IMR-90 (cell line): ENCODE results near the gene KLHL33. TPM values are rescaled to one million over a fixed set of nuclear protein-coding genes. Genes with fewer than 3 reads are reported as not detected.

Source experiments
- ATAC-seq: fragments of 200-7000 bp; cut with Tn5 transposase; 2 replicates; pipeline ENCODE4 v1.9.1; 2020; ENCODE audit warnings: low read depth, mild to moderate bottlenecking, moderate library complexity
- BruUV-seq: library from RNA; stranded (reverse); fragments of 400-500 nt; replicated peaks from 2 replicates; lab custom pipeline; 2021; lab: Mats Ljungman, UMichigan
- CTCF ChIA-PET: fragments of 300-600 bp; formaldehyde crosslinking; extraction: SDS; loops from one replicate; lab custom pipeline; 2021; ENCODE audit warnings: antibody characterized with exemption; lab: Yijun Ruan, JAX
- POLR2A ChIA-PET: fragments of 300-600 bp; sonication (Branson Sonifier 250); formaldehyde crosslinking; loops from one replicate; lab custom pipeline; 2022; ENCODE audit warnings: antibody characterized with exemption; ENCODE audit not compliant: unreplicated experiment; lab: Charles Lee
- DNase-seq: peaks from one replicate; pipeline ENCODE4 v3.0.0; 2013
- H2AFZ ChIP-seq: replicated peaks from 2 replicates; pipeline ENCODE3; 2013; ENCODE audit warnings: low read length, mild to moderate bottlenecking; ENCODE audit not compliant: poor library complexity
- H2AK5ac ChIP-seq: 2 replicates; pipeline ENCODE4 v1.6.1; 2013; ENCODE audit warnings: low read depth, low read length, inconsistent platforms
- H2AK9ac ChIP-seq: replicated peaks from 2 replicates; pipeline ENCODE3; 2013; ENCODE audit warnings: mild to moderate bottlenecking, low read depth, low read length, moderate library complexity; ENCODE audit not compliant: poor library complexity
- H2BK120ac ChIP-seq: 2 replicates; pipeline ENCODE4 v1.6.1; 2013; ENCODE audit warnings: low read depth, low read length, inconsistent platforms
- H2BK15ac ChIP-seq: 3 replicates; pipeline ENCODE4 v1.6.1; 2013; ENCODE audit warnings: low read depth, low read length, inconsistent platforms
- H2BK20ac ChIP-seq: 2 replicates; pipeline ENCODE4 v1.6.1; 2013; ENCODE audit warnings: low read depth, mild to moderate bottlenecking, inconsistent platforms, low read length, moderate library complexity
- H2BK5ac ChIP-seq: 2 replicates; pipeline ENCODE4 v1.6.1; 2013; ENCODE audit warnings: mild to moderate bottlenecking, low read depth, low read length, inconsistent platforms; ENCODE audit not compliant: poor library complexity, severe bottlenecking
- H3K14ac ChIP-seq: replicated peaks from 2 replicates; pipeline ENCODE4 v1.6.1; 2013; ENCODE audit warnings: low read depth, low read length, inconsistent platforms
- H3K18ac ChIP-seq: 2 replicates; pipeline ENCODE4 v1.6.1; 2013; ENCODE audit warnings: low read depth, low read length, control low read depth
- H3K23ac ChIP-seq: 2 replicates; pipeline ENCODE4 v1.6.1; 2013; ENCODE audit warnings: low read depth, low read length, inconsistent platforms
- H3K27ac ChIP-seq: 2 replicates; pipeline ENCODE4 v1.5.1; 2013; ENCODE audit warnings: mild to moderate bottlenecking, control low read depth, low read length; ENCODE audit not compliant: insufficient read depth
- H3K27me3 ChIP-seq: 2 replicates; pipeline ENCODE4 v1.6.1; 2013; ENCODE audit warnings: low read length; ENCODE audit not compliant: control insufficient read depth, insufficient read depth
- H3K36me3 ChIP-seq: 2 replicates; pipeline ENCODE4 v1.6.1; 2013; ENCODE audit warnings: low read length, mixed read lengths; ENCODE audit not compliant: control insufficient read depth, insufficient read depth
- H3K4ac ChIP-seq: 2 replicates; pipeline ENCODE4 v1.6.1; 2013; ENCODE audit warnings: low read depth, low read length, inconsistent platforms
- H3K4me1 ChIP-seq: 2 replicates; pipeline ENCODE4 v1.6.1; 2013; ENCODE audit warnings: low read length, mixed read lengths; ENCODE audit not compliant: control insufficient read depth, insufficient read depth
- H3K4me2 ChIP-seq: 2 replicates; pipeline ENCODE4 v1.6.1; 2013; ENCODE audit warnings: low read depth, mild to moderate bottlenecking, control low read depth, low read length, moderate library complexity
- H3K4me3 ChIP-seq: 2 replicates; pipeline ENCODE4 v1.5.1; 2013; ENCODE audit warnings: low read depth, mild to moderate bottlenecking, control low read depth, low read length, moderate library complexity; ENCODE audit not compliant: insufficient read depth
- H3K56ac ChIP-seq: 2 replicates; pipeline ENCODE4 v1.6.1; 2013; ENCODE audit warnings: low read length, inconsistent platforms; ENCODE audit not compliant: insufficient read depth; ENCODE audit errors: extremely low read depth
- H3K79me1 ChIP-seq, 2 experiments: 2 replicates each; pipeline ENCODE4 v1.6.1; 2013; ENCODE audit warnings: low read length in 2 of 2, inconsistent platforms in 1 of 2, low read depth in 1 of 2
- H3K9ac ChIP-seq: 2 replicates; pipeline ENCODE4 v1.6.1; 2013; ENCODE audit warnings: low read depth, low read length, control low read depth
- H3K9me1 ChIP-seq: 2 replicates; pipeline ENCODE4 v1.6.1; 2013; ENCODE audit warnings: low read length, inconsistent platforms; ENCODE audit not compliant: insufficient read depth
- H3K9me3 ChIP-seq: 2 replicates; pipeline ENCODE4 v1.6.1; 2013; ENCODE audit warnings: low read length; ENCODE audit not compliant: control insufficient read depth, insufficient read depth
- H4K20me1 ChIP-seq: 2 replicates; pipeline ENCODE4 v1.6.1; 2013; ENCODE audit warnings: low read length, inconsistent platforms; ENCODE audit not compliant: insufficient read depth
- H4K5ac ChIP-seq: 2 replicates; pipeline ENCODE4 v1.6.1; 2013; ENCODE audit warnings: mild to moderate bottlenecking, low read depth, low read length, control low read depth
- H4K8ac ChIP-seq, 2 experiments: 2 replicates each; pipeline ENCODE4 v1.6.1; 2013; ENCODE audit warnings: low read depth in 2 of 2, low read length in 2 of 2, control low read depth in 1 of 2, inconsistent platforms in 1 of 2
- H4K91ac ChIP-seq: 2 replicates; pipeline ENCODE4 v1.6.1; 2013; ENCODE audit warnings: low read depth, low read length, inconsistent platforms; ENCODE audit not compliant: insufficient read depth
- WGBS, 2 experiments: methylation state at CpG; one replicate each; pipeline versions ENCODE4 v1.1.5 to v1.1.7; 2013; ENCODE audit warnings: missing lambda C conversion rate in 2 of 2; ENCODE audit not compliant: insufficient read length in 1 of 2; ENCODE audit errors: extremely low coverage in 2 of 2; 5-methylcytosine and 5-hydroxymethylcytosine counted together
- dilution Hi-C: fragments of 300-500 bp; cut with HindIII; formaldehyde crosslinking; loops from one replicate; pipeline ENCODE4 v1.14.3; 2018; ENCODE audit warnings: low sequenced_read_pairs; ENCODE audit not compliant: unreplicated experiment
- in situ Hi-C: fragments of 300-500 bp; cut with MboI; formaldehyde crosslinking; loops from 3 replicates; pipeline ENCODE4 v1.14.3; 2019; ENCODE audit warnings: low sequenced_read_pairs, inconsistent platforms, mixed read lengths
- intact Hi-C: fragments of 100-400 bp; cut with micrococcal nuclease; formaldehyde crosslinking; loops from 2 replicates; pipeline ENCODE4 v1.10.0; 2022
- polyA plus RNA-seq, 3 experiments: library from polyadenylated mRNA; depleted of rRNA; stranded (reverse); fragments of >200 nt; gene quantifications; 2 replicates each; pipeline ENCODE4 v1.2.3, GENCODE V29; 2012; ENCODE audit warnings: low replicate concordance in 1 of 3
- total RNA-seq: library from RNA; depleted of rRNA; stranded (reverse); fragments of >200 nt; gene quantifications from 2 replicates; pipeline ENCODE4 v1.2.3, GENCODE V29; 2012
- TF ChIP-seq, protein P1 (sequence below): fragments of 150-350 bp; IDR thresholded peaks from 2 replicates; pipeline ENCODE4 v1.6.1; 2017; ENCODE audit warnings: mild to moderate bottlenecking, antibody characterized with exemption, low read length, low read depth

Gene KLHL33
- total and polyA plus RNA-seq, 2 of the 4 experiments (the other 2 are of a cell fraction) = under 0.01 to 0.03 TPM

- ChIA-PET POLR2A (interaction anchor here (0.8 kb wide), 1 partner anchor 11 kb away, joined by 4 read pairs; no protein-coding TSS in a partner anchor), CTCF (no interaction called here)
- no peak overlapping the region for H2BK20ac ChIP-seq
Measured at GRCh38 chr14:20441461-20441860, 5.5 kb upstream of the KLHL33 start.

More at GRCh38 chr14:20441461-20441860, 5.5 kb upstream of the KLHL33 start:
- no CpG with 5 or more reads among the region's 2 CpGs for WGBS, 2 experiments
- Histone ChIP-seq H4K8ac (no peak overlapping the region), H3K18ac (no peak overlapping the region), H3K27ac (no peak overlapping the region), H3K23ac (no peak overlapping the region), H4K5ac (no peak overlapping the region), H3K4ac (no peak overlapping the region), H4K91ac (no peak overlapping the region), H3K56ac (no peak overlapping the region), H2BK120ac (no peak overlapping the region), H3K9me3 (no peaks in the 10 kb centered on the region), H3K4me3 (no peak overlapping the region), H3K9me1 (no peaks in the 10 kb centered on the region), H2AK9ac (no peak overlapping the region), H3K9ac (no peak overlapping the region), H2AK5ac (no peak overlapping the region), H4K20me1 (no peaks in the 10 kb centered on the region), H2BK5ac (no peak overlapping the region), H3K79me1 (no peaks in the 10 kb centered on the region), H2BK15ac (no peak overlapping the region), H3K4me1 (no peaks in the 10 kb centered on the region), H3K27me3 (peaks cover 5% of the 10 kb centered on the region; the same call in 1 of the 2 replicates), H3K14ac (no peak overlapping the region), H3K4me2 (no peak overlapping the region), H3K36me3 (peaks cover 6% of the 10 kb centered on the region), H2AFZ (no peak overlapping the region)
- DNase-seq (no peak), ATAC-seq (no peak)
- dilution Hi-C loops = no loop called here
- TF ChIP-seq, protein P1, sequence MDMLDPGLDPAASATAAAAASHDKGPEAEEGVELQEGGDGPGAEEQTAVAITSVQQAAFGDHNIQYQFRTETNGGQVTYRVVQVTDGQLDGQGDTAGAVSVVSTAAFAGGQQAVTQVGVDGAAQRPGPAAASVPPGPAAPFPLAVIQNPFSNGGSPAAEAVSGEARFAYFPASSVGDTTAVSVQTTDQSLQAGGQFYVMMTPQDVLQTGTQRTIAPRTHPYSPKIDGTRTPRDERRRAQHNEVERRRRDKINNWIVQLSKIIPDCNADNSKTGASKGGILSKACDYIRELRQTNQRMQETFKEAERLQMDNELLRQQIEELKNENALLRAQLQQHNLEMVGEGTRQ = no peak
- BruUV-seq = no TSS peak
- in situ Hi-C loops = no loop called here
- intact Hi-C loops = loop anchor here (10.0 kb wide), 1 partner anchor 77 kb away; no protein-coding TSS in a partner anchor
